NCI-H345 treated with DMSO at 0.1 percent for 48 hours (cell line): ENCODE data around the gene ECE1.

Source experiments
- DNase-seq: peaks from one replicate; lab custom pipeline; 2025; ENCODE audit not compliant: unreplicated experiment; lab: John Stamatoyannopoulos, UW

The ECE1 gene

GRCh38 chr1:21269461-21270085, 20.7 kb downstream of the ECE1 start:
- DNase-seq = no peak

- peak; percentile 64 for DNase-seq
Observed at GRCh38 chr1:21268281-21269239, 21.7 kb downstream of the ECE1 start.

GRCh38 chr1:21267191-21268077, 22.8 kb downstream of the ECE1 start:
- peak; percentile 64 for DNase-seq

- DNase-seq = no peak
Observed at GRCh38 chr1:21266119-21266774, 24.0 kb downstream of the ECE1 start.

- DNase-seq = no peak
Observed at GRCh38 chr1:21265644-21266043, 24.6 kb downstream of the ECE1 start.

- DNase-seq = no peak
Observed at GRCh38 chr1:21264898-21265297, 25.4 kb downstream of the ECE1 start.

GRCh38 chr1:21263653-21264225, 26.5 kb downstream of the ECE1 start:
- DNase-seq = no peak

GRCh38 chr1:21263052-21263429, 27.2 kb downstream of the ECE1 start:
- no peak for DNase-seq

- DNase-seq = no peak
Observed at GRCh38 chr1:21262293-21263051, 27.8 kb downstream of the ECE1 start.

GRCh38 chr1:21261551-21262292, 28.5 kb downstream of the ECE1 start:
- no peak for DNase-seq

- DNase-seq = no peak
Observed at GRCh38 chr1:21260405-21261125, 29.7 kb downstream of the ECE1 start.

GRCh38 chr1:21259316-21260076, 30.8 kb downstream of the ECE1 start:
- no peak for DNase-seq

- no peak for DNase-seq
Observed at GRCh38 chr1:21258331-21259134, 31.7 kb downstream of the ECE1 start.

GRCh38 chr1:21257431-21258135, 32.7 kb downstream of the ECE1 start:
- DNase-seq = no peak

GRCh38 chr1:21256776-21257175, 33.5 kb downstream of the ECE1 start:
- DNase-seq = no peak

- no peak for DNase-seq
Observed at GRCh38 chr1:21255943-21256320, 34.3 kb downstream of the ECE1 start.
